HepG2 (cell line): ENCODE data around the gene HDGFL2. TPM values are rescaled to one million over a fixed set of nuclear protein-coding genes. Genes with fewer than 3 reads are reported as not detected.

Experiments used
- BRD4 ChIP-seq: sonication (generic); formaldehyde crosslinking; IDR thresholded peaks from 2 replicates; pipeline ENCODE4 v1.4.0; 2020; ENCODE audit warnings: missing genetic modification reagents
- CC2D1A ChIP-seq: sonication (generic); formaldehyde crosslinking; IDR thresholded peaks from 2 replicates; pipeline ENCODE4 v1.8.1; 2023; ENCODE audit warnings: mild to moderate bottlenecking, missing genetic modification reagents
- NONO ChIP-seq, 2 experiments: fragments of 450-650 bp in 1 of 2; sonication (generic) in 1 of 2; formaldehyde crosslinking in 1 of 2; IDR thresholded peaks in 1 of 2; conservative IDR thresholded peaks in 1 of 2; 2 replicates each; pipeline versions ENCODE4 v1.6.1 to v1.8.0; 2017 to 2022; ENCODE audit warnings: mild to moderate bottlenecking in 1 of 2, missing genetic modification reagents in 1 of 2, moderate library complexity in 1 of 2
- SOX5 ChIP-seq: IDR thresholded peaks from 2 replicates; pipeline ENCODE4 v1.6.1; 2016; ENCODE audit warnings: borderline replicate concordance
- SPEN ChIP-seq: sonication (generic); formaldehyde crosslinking; IDR thresholded peaks from 2 replicates; pipeline ENCODE4 v1.5.1; 2020; ENCODE audit warnings: low read depth, mild to moderate bottlenecking, missing genetic modification reagents
- SRSF1 ChIP-seq: fragments of 200-400 bp; formaldehyde crosslinking; optimal IDR thresholded peaks from 2 replicates; pipeline ENCODE3; 2017; ENCODE audit warnings: mild to moderate bottlenecking, low read depth, low read length, moderate library complexity
- ZFP36 ChIP-seq: fragments of 150-350 bp; IDR thresholded peaks from 2 replicates; pipeline ENCODE4 v1.6.1; 2018; ENCODE audit warnings: borderline replicate concordance, low read length, low read depth; ENCODE audit not compliant: partially characterized antibody
- ZFP62 ChIP-seq: sonication (generic); formaldehyde crosslinking; IDR thresholded peaks from 2 replicates; pipeline ENCODE4 v1.4.0; 2020; ENCODE audit warnings: missing genetic modification reagents
- ZNF10 ChIP-seq: sonication (generic); formaldehyde crosslinking; IDR thresholded peaks from 2 replicates; pipeline ENCODE4 v1.4.0; 2020; ENCODE audit warnings: mild to moderate bottlenecking, low read depth, missing genetic modification reagents, borderline replicate concordance
- ZNF124 ChIP-seq: sonication (generic); formaldehyde crosslinking; IDR thresholded peaks from 2 replicates; pipeline ENCODE4 v1.4.0; 2020; ENCODE audit warnings: missing genetic modification reagents
- ZNF720 ChIP-seq: sonication (generic); formaldehyde crosslinking; IDR thresholded peaks from 2 replicates; pipeline ENCODE4 v1.4.0; 2020; ENCODE audit warnings: missing genetic modification reagents
- ZNF749 ChIP-seq: sonication (generic); formaldehyde crosslinking; IDR thresholded peaks from 2 replicates; pipeline ENCODE4 v1.8.0; 2022; ENCODE audit warnings: mild to moderate bottlenecking, missing genetic modification reagents, moderate library complexity, borderline replicate concordance
- polyA plus RNA-seq, 8 experiments: library from polyadenylated mRNA; depleted of rRNA in 3 of 8; stranded (reverse) in 7 of 8; unstranded in 1 of 8; fragments of >200 nt; fragmentation: Illumina TruSeq in 4 of 8; extraction: Trizol in 4 of 8; gene quantifications; 2 replicates each; pipeline versions ENCODE4 v1.2.1 to v1.2.3, GENCODE V29; 2011 to 2016; ENCODE audit warnings: low read depth in 4 of 8, missing spikeins in 1 of 8, mixed read lengths in 1 of 8; ENCODE audit not compliant: insufficient read depth in 1 of 8
- total RNA-seq, 5 experiments: library from RNA; depleted of rRNA; stranded (reverse); fragments of >200 nt; fragmentation: Illumina TruSeq; extraction: Trizol; gene quantifications; 2 replicates each; pipeline ENCODE4 v1.2.3, GENCODE V29; 2016; ENCODE audit warnings: low read depth in 1 of 5
- TF ChIP-seq, protein P1 (sequence below): sonication (generic); formaldehyde crosslinking; IDR thresholded peaks from 2 replicates; pipeline ENCODE4 v1.4.0; 2020; ENCODE audit warnings: mild to moderate bottlenecking, missing genetic modification reagents
- TF ChIP-seq, protein P2 (sequence below): sonication (generic); formaldehyde crosslinking; IDR thresholded peaks from 2 replicates; pipeline ENCODE4 v1.5.1; 2020; ENCODE audit warnings: missing genetic modification reagents, mild to moderate bottlenecking, borderline replicate concordance
- TF ChIP-seq, protein P3 (sequence below): sonication (generic); formaldehyde crosslinking; IDR thresholded peaks from 2 replicates; pipeline ENCODE4 v1.8.1; 2023; ENCODE audit warnings: mild to moderate bottlenecking, missing genetic modification reagents
- TF ChIP-seq, protein P4 (sequence below): sonication (generic); formaldehyde crosslinking; IDR thresholded peaks from 2 replicates; pipeline ENCODE4 v1.5.0; 2020; ENCODE audit warnings: missing genetic modification reagents, mild to moderate bottlenecking, borderline replicate concordance
- TF ChIP-seq, protein P5 (sequence below): fragments of 450-650 bp; IDR thresholded peaks from 2 replicates; pipeline ENCODE4 v1.6.1; 2017; ENCODE audit warnings: mild to moderate bottlenecking
- TF ChIP-seq, protein P6 (sequence below): IDR thresholded peaks from 2 replicates; pipeline ENCODE4 v1.6.1; 2018; ENCODE audit warnings: missing genetic modification reagents, mild to moderate bottlenecking, missing compliant biosample characterization

Gene HDGFL2
- total and polyA plus RNA-seq, 2 of the 13 experiments (the other 11 are each of a cell fraction or from before 2014, with no cell fraction given), result 20.0 to 51.1 TPM

DNA sequence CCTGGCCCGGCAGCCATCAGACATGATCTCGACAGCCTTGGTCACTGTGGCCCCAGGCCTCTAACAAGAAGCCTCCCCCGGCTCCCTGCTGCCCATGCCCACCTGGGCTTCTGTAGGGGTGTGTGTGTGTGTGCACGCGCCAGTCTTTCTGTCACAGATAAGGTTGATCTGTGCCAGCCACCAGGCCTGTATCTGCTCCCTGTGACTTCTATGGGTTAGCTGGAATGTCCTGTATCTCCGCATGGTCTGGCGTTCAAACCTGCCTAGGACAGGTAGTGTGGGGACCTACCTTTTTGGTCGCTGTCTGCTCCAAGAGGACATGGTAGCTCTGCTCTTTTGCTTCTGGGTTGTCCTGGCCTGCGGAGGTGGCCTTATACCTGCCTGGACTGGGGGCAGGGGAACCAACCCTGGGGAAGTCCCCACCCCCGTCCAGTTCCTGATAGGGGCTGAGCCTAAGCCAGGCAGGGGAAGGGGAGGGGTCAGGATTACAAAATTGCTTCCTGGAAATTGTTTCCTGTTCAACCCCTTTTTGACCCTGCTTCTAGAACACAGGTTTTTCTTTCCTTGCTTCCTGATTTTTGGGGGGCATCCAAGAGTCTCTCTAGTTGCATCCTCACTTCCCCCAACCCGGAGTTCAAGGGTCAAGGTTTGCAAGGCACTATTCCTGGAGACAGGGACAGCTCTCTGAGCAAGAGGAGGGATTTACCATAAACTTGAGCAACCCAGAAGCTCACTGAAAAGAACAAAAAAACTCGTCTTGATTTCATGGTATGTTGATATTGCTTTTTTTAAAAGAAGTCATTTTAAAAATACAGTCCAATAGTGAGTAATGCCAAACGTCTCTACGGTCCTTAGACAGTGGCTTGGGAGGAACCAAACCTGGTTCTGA, 67.8 kb downstream of the HDGFL2 start, which contains the start of gene LRG1 (continued):
- TF ChIP-seq NONO (IDR thresholded peaks at IDR 0.05) (no peak), NONO (CRISPR knock-in tag; conservative IDR thresholded peaks at IDR 0.05) (peak; percentile 53; the same call in 1 of the 2 replicates), ZNF124 (CRISPR knock-in tag) (0 out of 2 replicates have a peak, but pooled peaks have one; percentile 23), ZFP62 (CRISPR knock-in tag) (no peak), ZFP36 (no peak), SPEN (no peak), SRSF1 (no peak), ZNF10 (CRISPR knock-in tag) (no peak), ZNF720 (CRISPR knock-in tag) (no peak), ZNF749 (CRISPR knock-in tag) (no peak; the same call in 1 of the 2 replicates), BRD4 (CRISPR knock-in tag) (no peak), CC2D1A (CRISPR knock-in tag) (no peak), SOX5 (CRISPR knock-in tag) (peak; percentile 64; the same call in 1 of the 2 replicates)
- TF ChIP-seq, protein P1, sequence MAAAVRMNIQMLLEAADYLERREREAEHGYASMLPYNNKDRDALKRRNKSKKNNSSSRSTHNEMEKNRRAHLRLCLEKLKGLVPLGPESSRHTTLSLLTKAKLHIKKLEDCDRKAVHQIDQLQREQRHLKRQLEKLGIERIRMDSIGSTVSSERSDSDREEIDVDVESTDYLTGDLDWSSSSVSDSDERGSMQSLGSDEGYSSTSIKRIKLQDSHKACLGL (CRISPR knock-in tag), result no peak; the same call in 1 of the 2 replicates
- TF ChIP-seq, protein P2, sequence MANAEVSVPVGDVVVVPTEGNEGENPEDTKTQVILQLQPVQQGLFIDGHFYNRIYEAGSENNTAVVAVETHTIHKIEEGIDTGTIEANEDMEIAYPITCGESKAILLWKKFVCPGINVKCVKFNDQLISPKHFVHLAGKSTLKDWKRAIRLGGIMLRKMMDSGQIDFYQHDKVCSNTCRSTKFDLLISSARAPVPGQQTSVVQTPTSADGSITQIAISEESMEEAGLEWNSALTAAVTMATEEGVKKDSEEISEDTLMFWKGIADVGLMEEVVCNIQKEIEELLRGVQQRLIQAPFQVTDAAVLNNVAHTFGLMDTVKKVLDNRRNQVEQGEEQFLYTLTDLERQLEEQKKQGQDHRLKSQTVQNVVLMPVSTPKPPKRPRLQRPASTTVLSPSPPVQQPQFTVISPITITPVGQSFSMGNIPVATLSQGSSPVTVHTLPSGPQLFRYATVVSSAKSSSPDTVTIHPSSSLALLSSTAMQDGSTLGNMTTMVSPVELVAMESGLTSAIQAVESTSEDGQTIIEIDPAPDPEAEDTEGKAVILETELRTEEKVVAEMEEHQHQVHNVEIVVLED (CRISPR knock-in tag), result no peak
- TF ChIP-seq, protein P3, sequence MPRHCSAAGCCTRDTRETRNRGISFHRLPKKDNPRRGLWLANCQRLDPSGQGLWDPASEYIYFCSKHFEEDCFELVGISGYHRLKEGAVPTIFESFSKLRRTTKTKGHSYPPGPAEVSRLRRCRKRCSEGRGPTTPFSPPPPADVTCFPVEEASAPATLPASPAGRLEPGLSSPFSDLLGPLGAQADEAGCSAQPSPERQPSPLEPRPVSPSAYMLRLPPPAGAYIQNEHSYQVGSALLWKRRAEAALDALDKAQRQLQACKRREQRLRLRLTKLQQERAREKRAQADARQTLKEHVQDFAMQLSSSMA (CRISPR knock-in tag), result no peak
- TF ChIP-seq, protein P4, sequence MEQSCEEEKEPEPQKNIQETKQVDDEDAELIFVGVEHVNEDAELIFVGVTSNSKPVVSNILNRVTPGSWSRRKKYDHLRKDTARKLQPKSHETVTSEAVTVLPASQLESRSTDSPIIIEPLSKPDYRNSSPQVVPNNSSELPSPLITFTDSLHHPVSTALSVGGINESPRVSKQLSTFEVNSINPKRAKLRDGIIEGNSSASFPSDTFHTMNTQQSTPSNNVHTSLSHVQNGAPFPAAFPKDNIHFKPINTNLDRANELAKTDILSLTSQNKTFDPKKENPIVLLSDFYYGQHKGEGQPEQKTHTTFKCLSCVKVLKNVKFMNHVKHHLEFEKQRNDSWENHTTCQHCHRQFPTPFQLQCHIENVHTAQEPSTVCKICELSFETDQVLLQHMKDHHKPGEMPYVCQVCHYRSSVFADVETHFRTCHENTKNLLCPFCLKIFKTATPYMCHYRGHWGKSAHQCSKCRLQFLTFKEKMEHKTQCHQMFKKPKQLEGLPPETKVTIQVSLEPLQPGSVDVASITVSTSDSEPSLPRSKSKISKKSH, result peak; percentile 74; the same call in 1 of the 2 replicates
- TF ChIP-seq, protein P5, sequence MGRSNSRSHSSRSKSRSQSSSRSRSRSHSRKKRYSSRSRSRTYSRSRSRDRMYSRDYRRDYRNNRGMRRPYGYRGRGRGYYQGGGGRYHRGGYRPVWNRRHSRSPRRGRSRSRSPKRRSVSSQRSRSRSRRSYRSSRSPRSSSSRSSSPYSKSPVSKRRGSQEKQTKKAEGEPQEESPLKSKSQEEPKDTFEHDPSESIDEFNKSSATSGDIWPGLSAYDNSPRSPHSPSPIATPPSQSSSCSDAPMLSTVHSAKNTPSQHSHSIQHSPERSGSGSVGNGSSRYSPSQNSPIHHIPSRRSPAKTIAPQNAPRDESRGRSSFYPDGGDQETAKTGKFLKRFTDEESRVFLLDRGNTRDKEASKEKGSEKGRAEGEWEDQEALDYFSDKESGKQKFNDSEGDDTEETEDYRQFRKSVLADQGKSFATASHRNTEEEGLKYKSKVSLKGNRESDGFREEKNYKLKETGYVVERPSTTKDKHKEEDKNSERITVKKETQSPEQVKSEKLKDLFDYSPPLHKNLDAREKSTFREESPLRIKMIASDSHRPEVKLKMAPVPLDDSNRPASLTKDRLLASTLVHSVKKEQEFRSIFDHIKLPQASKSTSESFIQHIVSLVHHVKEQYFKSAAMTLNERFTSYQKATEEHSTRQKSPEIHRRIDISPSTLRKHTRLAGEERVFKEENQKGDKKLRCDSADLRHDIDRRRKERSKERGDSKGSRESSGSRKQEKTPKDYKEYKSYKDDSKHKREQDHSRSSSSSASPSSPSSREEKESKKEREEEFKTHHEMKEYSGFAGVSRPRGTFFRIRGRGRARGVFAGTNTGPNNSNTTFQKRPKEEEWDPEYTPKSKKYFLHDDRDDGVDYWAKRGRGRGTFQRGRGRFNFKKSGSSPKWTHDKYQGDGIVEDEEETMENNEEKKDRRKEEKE, result no peak
- TF ChIP-seq, protein P6, sequence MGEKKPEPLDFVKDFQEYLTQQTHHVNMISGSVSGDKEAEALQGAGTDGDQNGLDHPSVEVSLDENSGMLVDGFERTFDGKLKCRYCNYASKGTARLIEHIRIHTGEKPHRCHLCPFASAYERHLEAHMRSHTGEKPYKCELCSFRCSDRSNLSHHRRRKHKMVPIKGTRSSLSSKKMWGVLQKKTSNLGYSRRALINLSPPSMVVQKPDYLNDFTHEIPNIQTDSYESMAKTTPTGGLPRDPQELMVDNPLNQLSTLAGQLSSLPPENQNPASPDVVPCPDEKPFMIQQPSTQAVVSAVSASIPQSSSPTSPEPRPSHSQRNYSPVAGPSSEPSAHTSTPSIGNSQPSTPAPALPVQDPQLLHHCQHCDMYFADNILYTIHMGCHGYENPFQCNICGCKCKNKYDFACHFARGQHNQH (CRISPR knock-in tag), result peak; percentile 88
